KMS-11 (cell line): ENCODE measurements around the gene EXOSC10.
"Not testable (repeated sequence)": the region's sequence is repeated elsewhere in the genome, so short reads cannot be mapped to it uniquely, and the experiment has no call there.

ENCODE experiments used
- H2AFZ ChIP-seq: fragments of 200-600 bp; sonication (generic); 2 replicates; pipeline ENCODE4 v1.6.1; 2016; ENCODE audit warnings: antibody characterized with exemption, mixed run types, low read depth
- H3K27ac ChIP-seq: fragments of 200-600 bp; sonication (generic); 2 replicates; pipeline ENCODE4 v1.6.1; 2016; ENCODE audit warnings: mild to moderate bottlenecking, mixed run types
- H3K27me3 ChIP-seq: fragments of 200-600 bp; sonication (generic); 2 replicates; pipeline ENCODE4 v1.6.1; 2017; ENCODE audit warnings: mild to moderate bottlenecking, low read depth, mixed run types, moderate library complexity; ENCODE audit not compliant: insufficient read depth
- H3K36me3 ChIP-seq: fragments of 200-600 bp; sonication (generic); 2 replicates; pipeline ENCODE4 v1.6.1; 2017; ENCODE audit warnings: mild to moderate bottlenecking, mixed run types; ENCODE audit not compliant: insufficient read depth
- H3K4me1 ChIP-seq: fragments of 200-600 bp; sonication (generic); 2 replicates; pipeline ENCODE4 v1.6.1; 2016; ENCODE audit warnings: mild to moderate bottlenecking, low read depth, mixed run types; ENCODE audit not compliant: poor library complexity, severe bottlenecking
- H3K4me2 ChIP-seq: fragments of 200-600 bp; sonication (generic); 2 replicates; pipeline ENCODE4 v1.7.0; 2016; ENCODE audit warnings: mild to moderate bottlenecking, mixed run types
- H3K4me3 ChIP-seq: fragments of 200-600 bp; sonication (generic); IDR thresholded peaks from 2 replicates; pipeline ENCODE4 v1.6.1; 2017; ENCODE audit warnings: low read depth, low read length, mixed read lengths; ENCODE audit not compliant: insufficient read depth
- H3K79me2 ChIP-seq: fragments of 200-600 bp; sonication (generic); 2 replicates; pipeline ENCODE4 v1.6.1; 2016; ENCODE audit warnings: low read depth, mixed run types; ENCODE audit not compliant: insufficient read depth
- H3K9ac ChIP-seq: fragments of 200-600 bp; sonication (generic); 2 replicates; pipeline ENCODE4 v1.6.1; 2016; ENCODE audit warnings: mild to moderate bottlenecking, mixed run types
- H4K20me1 ChIP-seq: fragments of 200-600 bp; sonication (generic); 2 replicates; pipeline ENCODE4 v1.6.1; 2016; ENCODE audit warnings: mild to moderate bottlenecking, mixed run types; ENCODE audit not compliant: insufficient read depth
- CTCF ChIP-seq: fragments of 200-600 bp; sonication (generic); conservative IDR thresholded peaks from 2 replicates; pipeline ENCODE4 v1.6.1; 2017; ENCODE audit warnings: low read depth, mild to moderate bottlenecking, antibody characterized with exemption, low read length, moderate library complexity, mixed read lengths

The EXOSC10 gene

DNA sequence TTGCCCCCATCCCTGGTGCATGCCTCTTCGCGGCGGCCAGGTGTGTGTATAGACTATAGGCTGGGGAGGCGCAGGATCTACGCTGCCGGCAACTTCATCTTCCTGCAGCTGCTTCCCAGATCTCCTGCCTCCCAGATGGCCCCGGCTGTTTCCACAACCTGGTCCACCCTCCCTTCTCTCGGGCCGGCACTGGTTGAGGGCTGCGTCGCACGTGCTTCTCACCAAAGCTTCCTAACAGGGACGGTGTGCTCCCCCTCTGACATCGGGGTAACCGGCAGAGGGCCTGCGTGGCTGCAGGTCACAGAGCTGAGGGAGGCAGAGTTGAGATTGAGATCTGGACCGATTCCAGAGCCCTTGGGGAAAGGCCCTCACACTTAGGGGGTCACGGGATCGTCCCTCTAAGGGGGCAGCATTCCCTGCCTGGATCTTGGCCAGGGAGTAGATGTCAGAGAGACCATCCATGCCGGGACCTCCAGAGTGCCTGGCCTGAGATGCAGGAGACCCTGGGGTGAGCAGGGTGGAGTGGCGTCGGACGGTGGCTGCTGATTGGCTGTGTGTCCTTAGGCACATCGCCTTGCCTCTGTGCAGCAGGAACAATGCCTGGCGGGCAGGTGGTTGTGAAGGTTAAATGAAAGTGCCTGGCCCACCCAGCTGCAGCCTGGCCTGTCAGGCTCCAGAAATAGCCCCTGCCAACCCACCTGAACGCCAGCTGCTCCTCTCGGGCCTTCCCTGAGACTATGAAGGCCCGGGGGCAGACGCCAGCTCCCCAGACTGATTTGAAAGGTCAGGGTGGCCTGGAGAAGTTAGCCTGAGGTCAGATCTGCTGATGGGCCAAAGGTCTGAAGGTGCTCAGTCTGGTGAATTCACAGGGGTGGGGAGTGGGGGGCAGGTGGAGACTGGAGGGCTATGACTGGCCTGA is 46.6 kb downstream of the EXOSC10 start:
- peaks cover 6% of the 10 kb centered on the region for H3K4me1 ChIP-seq
- no peak overlapping the region for H3K4me2 ChIP-seq
- H3K9ac ChIP-seq, result no peak overlapping the region
- peaks cover 5% of the 10 kb centered on the region for H3K79me2 ChIP-seq
- H3K4me3 ChIP-seq, result no peak overlapping the region
- no peak overlapping the region for H2AFZ ChIP-seq
- no peaks in the 10 kb centered on the region for H3K27me3 ChIP-seq
- H3K27ac ChIP-seq, result no peak overlapping the region
- peaks cover 12% of the 10 kb centered on the region; the same call in 1 of the 2 replicates for H3K36me3 ChIP-seq
- no peaks in the 10 kb centered on the region for H4K20me1 ChIP-seq
- TF ChIP-seq CTCF, result no peak

DNA sequence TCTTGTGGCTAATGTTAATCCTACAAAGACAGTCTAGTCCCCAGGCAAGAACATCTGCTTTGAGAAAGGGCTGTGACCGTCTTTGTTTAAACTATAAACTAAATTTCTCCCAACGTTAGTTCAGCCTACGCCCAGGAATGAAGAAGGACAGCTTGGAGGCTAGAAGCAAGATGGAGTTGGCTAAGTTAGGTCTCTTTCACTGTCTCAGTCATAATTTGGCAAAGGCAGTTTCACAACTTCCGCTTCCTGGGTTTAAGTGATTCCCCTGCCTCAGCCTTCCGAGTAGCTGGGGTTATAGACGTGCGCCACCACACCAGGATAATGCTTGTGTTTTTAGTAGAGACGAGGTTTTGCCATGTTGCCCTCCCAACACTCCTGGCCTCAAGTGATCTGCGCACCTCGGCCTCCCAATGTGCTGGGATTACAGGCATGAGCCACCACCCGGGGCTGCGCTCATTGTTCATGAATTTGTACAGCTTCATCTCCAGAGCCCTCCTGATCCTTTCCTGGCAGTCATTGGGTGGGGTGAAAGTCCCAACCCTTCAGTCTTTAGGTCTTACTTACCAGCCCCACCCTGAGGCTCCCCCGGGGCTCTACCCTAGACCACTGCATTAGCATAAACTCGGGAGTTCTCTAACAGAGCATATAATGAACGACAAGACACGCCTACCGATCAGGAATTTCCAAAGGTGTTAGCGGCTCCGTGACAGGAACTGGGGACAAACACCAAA is 47.7 kb downstream of the EXOSC10 start:
- Histone ChIP-seq H3K4me1 (no peaks in the 10 kb centered on the region), H3K9ac (no peak overlapping the region), H3K36me3 (peaks cover under 1% of the 10 kb centered on the region; the same call in 1 of the 2 replicates), H4K20me1 (no peaks in the 10 kb centered on the region), H3K27me3 (no peaks in the 10 kb centered on the region), H3K4me3 (no peak overlapping the region), H2AFZ (no peak overlapping the region), H3K79me2 (no peaks in the 10 kb centered on the region; the same call in 1 of the 2 replicates), H3K4me2 (no peak overlapping the region), H3K27ac (no peak overlapping the region)
- no peak for TF ChIP-seq CTCF

DNA sequence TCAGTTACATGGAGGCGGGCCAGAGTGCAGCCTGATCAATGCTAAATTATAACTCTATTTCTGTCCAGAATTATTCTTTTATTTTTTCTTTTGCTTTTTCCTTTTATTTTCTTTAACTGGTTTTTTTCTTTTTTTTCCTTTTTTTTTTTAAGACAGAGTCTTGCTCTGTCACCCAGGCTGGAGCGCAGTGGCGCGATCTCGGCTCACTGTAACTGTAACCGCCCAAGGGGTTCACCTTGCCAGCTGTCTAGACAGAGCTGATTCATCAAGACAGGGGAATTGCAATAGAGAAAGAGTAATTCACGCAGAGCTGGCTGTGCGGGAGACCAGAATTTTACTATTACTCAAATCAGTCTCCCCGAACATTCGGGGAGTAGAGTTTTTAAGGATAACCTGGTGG is 48.5 kb downstream of the EXOSC10 start:
- H3K79me2 ChIP-seq, H3K36me3 ChIP-seq, H4K20me1 ChIP-seq, H3K4me2 ChIP-seq, H3K27me3 ChIP-seq, H3K4me1 ChIP-seq, H2AFZ ChIP-seq, H3K9ac ChIP-seq, H3K4me3 ChIP-seq, H3K27ac ChIP-seq: not testable (repeated sequence)

DNA sequence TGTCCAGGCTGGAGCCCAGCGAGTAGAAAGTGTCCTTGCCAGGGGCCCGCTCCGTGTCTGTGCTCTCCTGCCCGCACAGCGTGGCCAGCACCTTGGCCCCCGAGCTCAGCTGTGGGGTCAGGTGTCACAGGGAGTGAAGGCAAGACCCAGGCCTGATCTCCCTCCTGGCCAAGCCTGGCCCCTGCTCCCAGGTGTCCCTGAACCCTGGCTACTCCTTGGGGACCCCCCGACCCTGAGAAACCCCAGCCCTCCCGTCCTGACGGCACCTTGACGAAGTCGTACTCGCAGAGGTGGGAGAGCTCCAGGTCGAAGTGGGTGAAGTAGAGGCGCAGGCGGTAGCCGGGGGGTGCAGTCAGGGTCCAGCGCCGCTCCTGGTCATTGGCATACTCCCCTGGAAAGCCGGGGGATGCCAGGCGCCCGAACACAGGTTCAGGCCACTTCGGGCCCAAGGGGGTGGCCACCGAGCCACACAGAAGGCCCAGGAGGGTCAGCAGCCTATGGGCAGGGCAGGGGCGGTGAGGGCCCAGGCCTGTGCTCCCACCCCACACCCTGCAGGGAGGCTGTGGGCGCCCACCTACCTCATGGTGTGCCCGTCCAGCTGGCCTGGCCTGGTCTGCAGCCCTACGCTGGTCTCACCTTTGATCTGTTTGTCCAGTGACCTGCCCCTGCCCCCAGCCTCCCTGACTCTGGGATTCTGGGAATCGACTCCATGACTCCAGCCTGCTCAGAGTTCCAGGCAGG is 52.9 kb downstream of the EXOSC10 start, which contains the start of gene MASP2:
TSS of gene MASP2 (minus strand) at position 615 of the 741 bp plus-strand sequence. CDS start at position 583, 32 bp downstream.
- Histone ChIP-seq H2AFZ (no peak within 1 kb of the TSS), H4K20me1 (no peaks in the 10 kb centered on the region), H3K27ac (no peak within 1 kb of the TSS), H3K9ac (no peak within 1 kb of the TSS), H3K27me3 (peaks cover 13% of the 10 kb centered on the region; the same call in 1 of the 2 replicates), H3K36me3 (no peaks in the 10 kb centered on the region), H3K4me3 (no peak within 1 kb of the TSS), H3K79me2 (no peaks in the 10 kb centered on the region), H3K4me2 (no peak within 1 kb of the TSS), H3K4me1 (no peaks in the 10 kb centered on the region)
- TF ChIP-seq CTCF, result no peak
